Mesothelial cell of epicardium (in vitro differentiated cells): Measurements from ENCODE around the gene DAAM1. TPM values are rescaled to one million over a fixed set of nuclear protein-coding genes. Genes with fewer than 3 reads are reported as not detected.

Experiments used
- DNase-seq, 2 experiments: peaks; one replicate each; pipeline ENCODE4 v3.0.0; 2021; ENCODE audit warnings: low spot score in 2 of 2; ENCODE audit not compliant: unreplicated experiment in 2 of 2
- H3K27ac Mint-ChIP-seq: 2 replicates; pipeline ENCODE4 v1.8.0; 2021; ENCODE audit warnings: mixed read lengths
- H3K27me3 Mint-ChIP-seq: 2 replicates; pipeline ENCODE4 v1.8.0; 2021; ENCODE audit warnings: low read depth, mixed read lengths
- H3K36me3 Mint-ChIP-seq: 2 replicates; pipeline ENCODE4 v1.8.0; 2021; ENCODE audit warnings: mixed read lengths
- H3K4me1 Mint-ChIP-seq: 2 replicates; pipeline ENCODE4 v1.8.0; 2021; ENCODE audit warnings: mixed read lengths
- H3K4me3 Mint-ChIP-seq: 2 replicates; pipeline ENCODE4 v1.8.0; 2021; ENCODE audit warnings: mild to moderate bottlenecking, moderate library complexity, mixed read lengths
- H3K9me3 Mint-ChIP-seq: 2 replicates; pipeline ENCODE4 v1.8.0; 2021; ENCODE audit warnings: mixed read lengths
- CTCF ChIP-seq: fragments of 200-600 bp; sonication (generic); IDR thresholded peaks from one replicate; pipeline ENCODE4 v1.5.0; 2021; ENCODE audit warnings: antibody characterized with exemption; ENCODE audit not compliant: unreplicated experiment
- total RNA-seq: library from RNA; stranded (reverse); gene quantifications from 3 replicates; pipeline ENCODE4 v1.2.1, GENCODE V29; 2021

The DAAM1 gene
- total RNA-seq, 1 donor from 2014 or later, result 44.2 TPM

DNA sequence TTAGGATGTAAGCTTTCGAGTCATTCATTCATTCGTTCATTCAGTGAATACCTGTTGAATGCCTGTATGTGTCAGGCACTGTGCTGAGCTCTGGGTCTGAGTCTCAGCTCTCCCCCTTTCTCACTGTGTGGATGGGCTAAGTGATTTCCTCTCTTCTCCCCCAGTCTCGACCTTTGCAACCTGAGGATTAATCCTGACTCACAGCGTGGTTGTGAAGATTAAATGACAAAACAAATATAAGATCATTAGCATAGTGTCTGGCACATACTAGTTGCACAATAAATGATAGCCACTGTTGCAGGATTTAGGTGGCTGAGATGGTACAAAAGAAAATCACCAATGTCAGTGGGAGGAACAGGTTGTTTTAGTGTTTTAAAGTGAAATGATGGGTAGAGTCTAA is 140.0 kb downstream of the DAAM1 start:
- H3K4me3 Mint-ChIP-seq, result no peak overlapping the region
- peaks cover 10% of the 10 kb centered on the region for H3K4me1 Mint-ChIP-seq
- no peak for DNase-seq

GRCh38 chr14:59330455-59330854 is 142.0 kb downstream of the DAAM1 start:
- no peak overlapping the region for H3K4me3 Mint-ChIP-seq
- TF ChIP-seq CTCF, result no peak
- no peak for DNase-seq
- H3K27me3 Mint-ChIP-seq, result no peaks in the 10 kb centered on the region
- H3K36me3 Mint-ChIP-seq, result peaks cover 27% of the 10 kb centered on the region
- H3K9me3 Mint-ChIP-seq, result no peaks in the 10 kb centered on the region
- H3K4me1 Mint-ChIP-seq, result peaks cover 14% of the 10 kb centered on the region
- no peak overlapping the region for H3K27ac Mint-ChIP-seq

More for the DNA sequence above, 140.0 kb downstream of the DAAM1 start:
- no peak for TF ChIP-seq CTCF
- Mint-ChIP-seq H3K36me3 (peaks cover 34% of the 10 kb centered on the region), H3K9me3 (no peaks in the 10 kb centered on the region), H3K27me3 (no peaks in the 10 kb centered on the region), H3K27ac (no peak overlapping the region)

DNA sequence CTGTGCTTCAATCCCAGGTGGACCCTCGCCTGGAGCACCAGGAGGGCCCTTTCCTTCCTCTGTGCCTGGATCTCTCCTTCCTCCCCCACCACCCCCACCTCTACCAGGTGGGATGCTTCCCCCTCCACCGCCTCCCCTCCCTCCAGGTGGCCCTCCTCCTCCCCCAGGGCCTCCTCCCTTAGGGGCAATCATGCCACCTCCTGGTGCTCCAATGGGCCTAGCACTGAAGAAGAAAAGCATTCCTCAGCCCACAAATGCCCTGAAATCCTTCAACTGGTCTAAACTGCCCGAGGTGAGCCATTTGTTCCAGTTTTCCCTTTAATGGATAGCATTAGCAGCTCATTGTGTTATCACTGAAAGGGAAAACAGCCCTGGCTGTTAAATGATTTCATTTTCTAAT is 142.8 kb downstream of the DAAM1 start:
- Mint-ChIP-seq H3K27me3 (no peaks in the 10 kb centered on the region), H3K9me3 (no peaks in the 10 kb centered on the region), H3K27ac (no peak overlapping the region), H3K4me1 (peaks cover 14% of the 10 kb centered on the region), H3K36me3 (peaks cover 26% of the 10 kb centered on the region), H3K4me3 (no peak overlapping the region)
- TF ChIP-seq CTCF, result no peak
- no peak for DNase-seq

DNA sequence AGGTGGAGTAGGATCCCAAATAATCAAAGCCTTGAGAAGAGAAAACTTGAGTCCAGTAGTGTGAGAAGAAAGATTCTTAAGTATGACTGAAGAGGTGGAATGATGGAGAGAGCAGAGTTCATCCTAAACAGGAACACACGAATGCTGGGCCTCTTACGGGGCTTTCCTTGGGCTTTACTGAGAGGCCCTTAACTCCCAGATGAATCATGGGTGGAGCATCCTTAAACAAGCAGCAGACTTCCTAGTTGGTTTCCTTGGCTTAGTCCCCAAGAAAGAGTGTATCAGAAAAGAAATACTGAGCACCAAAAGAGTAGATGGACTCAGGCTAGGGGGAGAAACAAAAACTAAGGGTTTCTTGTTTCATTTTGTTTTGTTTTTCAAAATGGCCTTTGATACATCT is 144.3 kb downstream of the DAAM1 start:
- Mint-ChIP-seq H3K4me3 (no peak overlapping the region), H3K36me3 (peaks cover 22% of the 10 kb centered on the region), H3K27ac (no peak overlapping the region), H3K4me1 (peaks cover 11% of the 10 kb centered on the region), H3K9me3 (no peaks in the 10 kb centered on the region), H3K27me3 (no peaks in the 10 kb centered on the region)
- no peak for TF ChIP-seq CTCF
- DNase-seq, result no peak

- Mint-ChIP-seq H3K27me3 (no peaks in the 10 kb centered on the region), H3K36me3 (peaks cover 20% of the 10 kb centered on the region), H3K27ac (no peak overlapping the region), H3K9me3 (no peaks in the 10 kb centered on the region), H3K4me1 (peaks cover 11% of the 10 kb centered on the region), H3K4me3 (no peak overlapping the region)
- no peak for TF ChIP-seq CTCF
- DNase-seq, result no peak
These were observed 144.8 kb downstream of the DAAM1 start for GRCh38 chr14:59333235-59333634.

GRCh38 chr14:59333668-59334067 is 145.2 kb downstream of the DAAM1 start:
- Mint-ChIP-seq H3K27ac (peak overlapping the region; percentile 47), H3K4me3 (no peak overlapping the region), H3K9me3 (no peaks in the 10 kb centered on the region), H3K36me3 (peaks cover 19% of the 10 kb centered on the region), H3K27me3 (no peaks in the 10 kb centered on the region), H3K4me1 (peaks cover 11% of the 10 kb centered on the region)
- no peak for TF ChIP-seq CTCF
- DNase-seq, result no peak
